ENCODE results near the gene PIKFYVE. TPM values are rescaled to one million over a fixed set of nuclear protein-coding genes. Genes with fewer than 3 reads are reported as not detected.

Gene PIKFYVE
- total RNA-seq, 1 donor from 2014 or later: 19.5 TPM

GRCh38 chr2:208245746-208246145 lies 20.3 kb upstream of the PIKFYVE start:
- peaks cover 17% of the 10 kb centered on the region for H3K36me3 ChIP-seq (ENCODE audit: control insufficient read depth, insufficient read depth, low read length)
- no peak overlapping the region for H3K4me3 ChIP-seq (ENCODE audit: low read depth, low read length)
- FAIRE-seq (no peak), DNase-seq (ENCODE audit: low read depth) (no peak)
- no peak for TF ChIP-seq CTCF (IDR thresholded peaks at IDR 0.05; ENCODE audit: insufficient read depth, low read length, severe bottlenecking)
- no peaks in the 10 kb centered on the region for H3K27me3 ChIP-seq (ENCODE audit: control insufficient read depth, insufficient read depth, low read length)

- no peak for TF ChIP-seq CTCF (IDR thresholded peaks at IDR 0.05; ENCODE audit: insufficient read depth, low read length, severe bottlenecking)
- peaks cover 16% of the 10 kb centered on the region for H3K36me3 ChIP-seq (ENCODE audit: control insufficient read depth, insufficient read depth, low read length)
- H3K27me3 ChIP-seq (ENCODE audit: control insufficient read depth, insufficient read depth, low read length): no peaks in the 10 kb centered on the region
- H3K4me3 ChIP-seq (ENCODE audit: low read depth, low read length): no peak overlapping the region
- no peak for DNase-seq (ENCODE audit: low read depth)
- FAIRE-seq: no peak
Measured at GRCh38 chr2:208248601-208249000, 17.5 kb upstream of the PIKFYVE start.

- no peak for DNase-seq (ENCODE audit: low read depth)
- TF ChIP-seq CTCF (IDR thresholded peaks at IDR 0.05; ENCODE audit: insufficient read depth, low read length, severe bottlenecking): no peak
- H3K4me3 ChIP-seq (ENCODE audit: low read depth, low read length): no peak overlapping the region
- peaks cover 16% of the 10 kb centered on the region for H3K36me3 ChIP-seq (ENCODE audit: control insufficient read depth, insufficient read depth, low read length)
- no peak for FAIRE-seq
- no peaks in the 10 kb centered on the region for H3K27me3 ChIP-seq (ENCODE audit: control insufficient read depth, insufficient read depth, low read length)
Measured at GRCh38 chr2:208249296-208249695, 16.8 kb upstream of the PIKFYVE start.

GRCh38 chr2:208250388-208250787 lies 15.7 kb upstream of the PIKFYVE start:
- TF ChIP-seq CTCF (IDR thresholded peaks at IDR 0.05; ENCODE audit: insufficient read depth, low read length, severe bottlenecking): no peak
- peak; percentile 65 for DNase-seq (ENCODE audit: low read depth)
- no peaks in the 10 kb centered on the region for H3K27me3 ChIP-seq (ENCODE audit: control insufficient read depth, insufficient read depth, low read length)
- H3K36me3 ChIP-seq (ENCODE audit: control insufficient read depth, insufficient read depth, low read length): peaks cover 15% of the 10 kb centered on the region
- FAIRE-seq: no peak
- H3K4me3 ChIP-seq (ENCODE audit: low read depth, low read length): no peak overlapping the region

- FAIRE-seq: no peak
- peaks cover 12% of the 10 kb centered on the region for H3K36me3 ChIP-seq (ENCODE audit: control insufficient read depth, insufficient read depth, low read length)
Measured at GRCh38 chr2:208251098-208251497, 15.0 kb upstream of the PIKFYVE start.

More at GRCh38 chr2:208251098-208251497, 15.0 kb upstream of the PIKFYVE start:
- Histone ChIP-seq H3K27me3 (ENCODE audit: control insufficient read depth, insufficient read depth, low read length) (no peaks in the 10 kb centered on the region), H3K4me3 (ENCODE audit: low read depth, low read length) (no peak overlapping the region)
- DNase-seq (ENCODE audit: low read depth): no peak
- no peak for TF ChIP-seq CTCF (IDR thresholded peaks at IDR 0.05; ENCODE audit: insufficient read depth, low read length, severe bottlenecking)
